Activated CD4-positive, CD25-positive, alpha-beta regulatory T cell treated with anti-CD3 and anti-CD28 coated beads, Interleukin-2, amount 50 U/mL, for 16 hours (primary cell): ENCODE results near the gene EFEMP2.
"Not testable (repeated sequence)": the region's sequence is repeated elsewhere in the genome, so short reads cannot be mapped to it uniquely, and the experiment has no call there.

ENCODE experiments used
- DNase-seq: peaks from one replicate; pipeline ENCODE4 v3.0.0-alpha.2; 2020; ENCODE audit warnings: low read depth, low spot score

The EFEMP2 gene

GRCh38 chr11:65900125-65900898 is 27.7 kb upstream of the EFEMP2 start, which contains the start of gene FOSL1:
Gene FOSL1, minus strand, starts transcription at chr11:65900388. Its CDS starts 49 bp downstream, at chr11:65900339.
- DNase-seq, result peak; percentile 85

GRCh38 chr11:65899356-65900124 is 26.9 kb upstream of the EFEMP2 start:
- no peak for DNase-seq

GRCh38 chr11:65898656-65899355 is 26.2 kb upstream of the EFEMP2 start:
- no peak for DNase-seq

- no peak for DNase-seq
Measured at GRCh38 chr11:65897020-65897471, 24.4 kb upstream of the EFEMP2 start.

- DNase-seq, result no peak
Measured at GRCh38 chr11:65896034-65896999, 23.7 kb upstream of the EFEMP2 start.

GRCh38 chr11:65895482-65895981 is 22.9 kb upstream of the EFEMP2 start:
- DNase-seq, result no peak

- no peak for DNase-seq
Measured at GRCh38 chr11:65894034-65894591, 21.5 kb upstream of the EFEMP2 start.

- no peak for DNase-seq
Measured at GRCh38 chr11:65892661-65893317, 20.2 kb upstream of the EFEMP2 start.

- not testable (repeated sequence) for DNase-seq
Measured at GRCh38 chr11:65892137-65892540, 19.5 kb upstream of the EFEMP2 start.

- no peak for DNase-seq
Measured at GRCh38 chr11:65891219-65892136, 18.9 kb upstream of the EFEMP2 start.

GRCh38 chr11:65890324-65891218 is 18.0 kb upstream of the EFEMP2 start, which contains the start of gene CCDC85B:
Gene CCDC85B, plus strand, starts transcription at chr11:65890673. Its CDS starts 111 bp downstream, at chr11:65890784.
- peak; percentile 96 for DNase-seq

GRCh38 chr11:65888163-65888814 is 15.7 kb upstream of the EFEMP2 start, which contains the start of gene FIBP:
Gene FIBP, minus strand, starts transcription at chr11:65888471. Its CDS starts 53 bp downstream, at chr11:65888418.
- peak; percentile 94 for DNase-seq

GRCh38 chr11:65887723-65888162 is 15.1 kb upstream of the EFEMP2 start:
- DNase-seq, result no peak

- DNase-seq, result no peak
Measured at GRCh38 chr11:65886826-65887722, 14.5 kb upstream of the EFEMP2 start.

- no peak for DNase-seq
Measured at GRCh38 chr11:65885808-65886536, 13.4 kb upstream of the EFEMP2 start.
